Measurements from ENCODE around the gene CCDC88B.
"Not testable (repeated sequence)": the region's sequence is repeated elsewhere in the genome, so short reads cannot be mapped to it uniquely, and the experiment has no call there.

DNA sequence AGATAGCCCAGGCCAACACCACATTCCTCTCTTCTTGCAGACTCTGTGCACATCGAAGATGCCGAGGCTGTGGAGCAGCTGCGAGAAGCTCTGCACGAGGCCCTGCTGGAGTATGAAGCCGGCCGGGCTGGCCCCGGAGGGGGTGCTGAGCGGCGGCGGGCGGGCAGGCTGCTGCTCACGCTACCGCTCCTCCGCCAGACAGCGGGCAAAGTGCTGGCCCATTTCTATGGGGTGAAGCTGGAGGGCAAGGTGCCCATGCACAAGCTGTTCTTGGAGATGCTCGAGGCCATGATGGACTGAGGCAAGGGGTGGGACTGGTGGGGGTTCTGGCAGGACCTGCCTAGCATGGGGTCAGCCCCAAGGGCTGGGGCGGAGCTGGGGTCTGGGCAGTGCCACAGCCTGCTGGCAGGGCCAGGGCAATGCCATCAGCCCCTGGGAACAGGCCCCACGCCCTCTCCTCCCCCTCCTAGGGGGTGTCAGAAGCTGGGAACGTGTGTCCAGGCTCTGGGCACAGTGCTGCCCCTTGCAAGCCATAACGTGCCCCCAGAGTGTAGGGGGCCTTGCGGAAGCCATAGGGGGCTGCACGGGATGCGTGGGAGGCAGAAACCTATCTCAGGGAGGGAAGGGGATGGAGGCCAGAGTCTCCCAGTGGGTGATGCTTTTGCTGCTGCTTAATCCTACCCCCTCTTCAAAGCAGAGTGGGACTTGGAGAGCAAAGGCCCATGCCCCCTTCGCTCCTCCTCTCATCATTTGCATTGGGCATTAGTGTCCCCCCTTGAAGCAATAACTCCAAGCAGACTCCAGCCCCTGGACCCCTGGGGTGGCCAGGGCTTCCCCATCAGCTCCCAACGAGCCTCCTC is 24.1 kb upstream of the CCDC88B start:
- TF ChIP-seq EZH2 (IDR thresholded peaks at IDR 0.05; ENCODE audit: insufficient read depth, poor library complexity, severe bottlenecking); EZH2phosphoT487 (IDR thresholded peaks at IDR 0.05; ENCODE audit: insufficient read depth, low read depth): not testable (repeated sequence)
